ENCODE measurements around the gene BHLHA15. TPM values are rescaled to one million over a fixed set of nuclear protein-coding genes. Genes with fewer than 3 reads are reported as not detected.
"Not testable (repeated sequence)": the region's sequence is repeated elsewhere in the genome, so short reads cannot be mapped to it uniquely, and the experiment has no call there.

The BHLHA15 gene
- polyA plus RNA-seq, 1 donor = not detected

- DNase-seq = no peak
Observed at GRCh38 chr7:98209166-98209920, 1.9 kb upstream of the BHLHA15 start.

GRCh38 chr7:98210513-98211220 lies 572 bp upstream of the BHLHA15 start:
- no peak for DNase-seq

GRCh38 chr7:98211676-98212531 lies 665 bp downstream of the BHLHA15 start:
- DNase-seq = no peak

- DNase-seq = no peak
Observed at GRCh38 chr7:98212532-98213041, 1.3 kb downstream of the BHLHA15 start.

- DNase-seq = no peak
Observed at GRCh38 chr7:98213296-98213887, 2.2 kb downstream of the BHLHA15 start.

- no peak for DNase-seq
Observed at GRCh38 chr7:98213888-98214810, 2.9 kb downstream of the BHLHA15 start.

GRCh38 chr7:98214811-98215321 lies 3.6 kb downstream of the BHLHA15 start:
- DNase-seq = no peak

- DNase-seq = no peak
Observed at GRCh38 chr7:98215561-98216495, 4.6 kb downstream of the BHLHA15 start.

GRCh38 chr7:98216941-98217622 lies 5.8 kb downstream of the BHLHA15 start:
- no peak for DNase-seq

- DNase-seq = no peak
Observed at GRCh38 chr7:98217623-98218582, 6.7 kb downstream of the BHLHA15 start.

GRCh38 chr7:98219382-98219781 lies 8.1 kb downstream of the BHLHA15 start:
- not testable (repeated sequence) for DNase-seq

- DNase-seq = no peak
Observed at GRCh38 chr7:98221611-98222532, 10.6 kb downstream of the BHLHA15 start.

- DNase-seq = no peak
Observed at GRCh38 chr7:98222533-98223195, 11.4 kb downstream of the BHLHA15 start.

- DNase-seq = no peak
Observed at GRCh38 chr7:98223351-98223897, 12.2 kb downstream of the BHLHA15 start.

- no peak for DNase-seq
Observed at GRCh38 chr7:98223898-98224700, 12.9 kb downstream of the BHLHA15 start.
